Measurements from ENCODE around the gene NCAPG2.

DNA sequence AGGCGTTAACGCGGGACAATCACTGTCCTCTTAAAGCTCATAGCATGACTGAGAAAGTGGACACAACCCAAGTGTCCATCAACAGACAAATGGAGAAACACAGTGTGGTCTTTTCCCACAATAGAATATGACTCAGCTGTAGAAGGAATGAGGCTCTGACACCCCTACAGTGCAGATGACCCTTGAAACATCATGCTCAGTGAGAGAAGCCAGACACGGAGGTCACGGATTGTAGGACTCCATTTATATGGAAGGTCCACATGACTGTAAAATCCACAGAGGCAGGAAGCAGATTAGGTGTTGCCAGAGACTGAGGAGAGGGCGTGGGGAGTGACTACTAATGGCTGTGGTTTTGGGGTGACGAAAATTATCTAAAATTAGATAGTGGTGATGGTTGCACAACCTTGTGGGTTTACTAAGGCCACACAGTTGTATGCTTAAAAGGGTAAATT lies 6.1 kb upstream of the NCAPG2 start:
- TF ChIP-seq, protein P1, sequence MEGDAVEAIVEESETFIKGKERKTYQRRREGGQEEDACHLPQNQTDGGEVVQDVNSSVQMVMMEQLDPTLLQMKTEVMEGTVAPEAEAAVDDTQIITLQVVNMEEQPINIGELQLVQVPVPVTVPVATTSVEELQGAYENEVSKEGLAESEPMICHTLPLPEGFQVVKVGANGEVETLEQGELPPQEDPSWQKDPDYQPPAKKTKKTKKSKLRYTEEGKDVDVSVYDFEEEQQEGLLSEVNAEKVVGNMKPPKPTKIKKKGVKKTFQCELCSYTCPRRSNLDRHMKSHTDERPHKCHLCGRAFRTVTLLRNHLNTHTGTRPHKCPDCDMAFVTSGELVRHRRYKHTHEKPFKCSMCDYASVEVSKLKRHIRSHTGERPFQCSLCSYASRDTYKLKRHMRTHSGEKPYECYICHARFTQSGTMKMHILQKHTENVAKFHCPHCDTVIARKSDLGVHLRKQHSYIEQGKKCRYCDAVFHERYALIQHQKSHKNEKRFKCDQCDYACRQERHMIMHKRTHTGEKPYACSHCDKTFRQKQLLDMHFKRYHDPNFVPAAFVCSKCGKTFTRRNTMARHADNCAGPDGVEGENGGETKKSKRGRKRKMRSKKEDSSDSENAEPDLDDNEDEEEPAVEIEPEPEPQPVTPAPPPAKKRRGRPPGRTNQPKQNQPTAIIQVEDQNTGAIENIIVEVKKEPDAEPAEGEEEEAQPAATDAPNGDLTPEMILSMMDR (conservative IDR thresholded peaks at IDR 0.05 in 1 of 2, IDR thresholded peaks at IDR 0.05 in 1 of 2; ENCODE audit: low read depth in 1 of 2, low read length in 2 of 2): no peak
- no peak for TF ChIP-seq EZH2 (IDR thresholded peaks at IDR 0.05; ENCODE audit: low read length, missing control alignments)
